Epithelial cell of prostate (primary cell): Measurements from ENCODE around the gene RAET1E.
"Not testable (repeated sequence)": the region's sequence is repeated elsewhere in the genome, so short reads cannot be mapped to it uniquely, and the experiment has no call there.

ENCODE experiments used
- DNase-seq: peaks from one replicate; pipeline ENCODE4 v3.0.0-alpha.2; 2011; ENCODE audit warnings: low read depth, low spot score
- H3K27ac ChIP-seq: fragments of 450-650 bp; 2 replicates; pipeline ENCODE4 v1.5.1; 2017; ENCODE audit warnings: mild to moderate bottlenecking

Gene RAET1E

GRCh38 chr6:149895833-149896271, 2.1 kb downstream of the RAET1E start:
- peak overlapping the region; percentile 86 for H3K27ac ChIP-seq
- no peak for DNase-seq

- H3K27ac ChIP-seq = peak overlapping the region; percentile 86
These were observed 2.8 kb downstream of the RAET1E start for GRCh38 chr6:149895048-149895590.

GRCh38 chr6:149891864-149892263, 6.0 kb downstream of the RAET1E start:
- not testable (repeated sequence) for DNase-seq
- H3K27ac ChIP-seq = peak overlapping the region; percentile 98

More at GRCh38 chr6:149895048-149895590, 2.8 kb downstream of the RAET1E start:
- DNase-seq = no peak

GRCh38 chr6:149891259-149891658, 6.7 kb downstream of the RAET1E start:
- peak overlapping the region; percentile 98 for H3K27ac ChIP-seq
- peak; percentile 93 for DNase-seq

- peak; percentile 90 for DNase-seq
- H3K27ac ChIP-seq = peak overlapping the region; percentile 98
These were observed 7.3 kb downstream of the RAET1E start for GRCh38 chr6:149890629-149891045.

GRCh38 chr6:149889326-149889725, 8.6 kb downstream of the RAET1E start:
- DNase-seq = no peak
- H3K27ac ChIP-seq = peak overlapping the region; percentile 98

- peak overlapping the region; percentile 98 for H3K27ac ChIP-seq
- DNase-seq = peak; percentile 79
These were observed 9.3 kb downstream of the RAET1E start for GRCh38 chr6:149888659-149889058.

GRCh38 chr6:149888093-149888492, 9.8 kb downstream of the RAET1E start:
- DNase-seq = no peak
- H3K27ac ChIP-seq = peak overlapping the region; percentile 98

GRCh38 chr6:149887343-149887742, 10.6 kb downstream of the RAET1E start:
- peak overlapping the region; percentile 98 for H3K27ac ChIP-seq
- peak; percentile 92 for DNase-seq

GRCh38 chr6:149885888-149886287, 12.0 kb downstream of the RAET1E start:
- H3K27ac ChIP-seq = peak overlapping the region; percentile 98
- no peak for DNase-seq

GRCh38 chr6:149884617-149885016, 13.3 kb downstream of the RAET1E start:
- H3K27ac ChIP-seq = no peak overlapping the region
- DNase-seq = no peak

GRCh38 chr6:149884215-149884614, 13.7 kb downstream of the RAET1E start:
- no peak overlapping the region for H3K27ac ChIP-seq

GRCh38 chr6:149881860-149882259, 16.1 kb downstream of the RAET1E start:
- no peak overlapping the region for H3K27ac ChIP-seq
- DNase-seq = no peak

More at GRCh38 chr6:149884215-149884614, 13.7 kb downstream of the RAET1E start:
- no peak for DNase-seq

GRCh38 chr6:149881066-149881766, 16.7 kb downstream of the RAET1E start:
- no peak overlapping the region for H3K27ac ChIP-seq
- no peak for DNase-seq

- no peak overlapping the region for H3K27ac ChIP-seq
- DNase-seq = no peak
These were observed 20.3 kb downstream of the RAET1E start for GRCh38 chr6:149877659-149878058.

- H3K27ac ChIP-seq = no peak overlapping the region
- no peak for DNase-seq
These were observed 21.5 kb downstream of the RAET1E start for GRCh38 chr6:149876241-149876933.

- DNase-seq = no peak
- no peak overlapping the region for H3K27ac ChIP-seq
These were observed 25.7 kb downstream of the RAET1E start for GRCh38 chr6:149872233-149872632.

- no peak for DNase-seq
- H3K27ac ChIP-seq = no peak overlapping the region
These were observed 26.7 kb downstream of the RAET1E start for GRCh38 chr6:149871182-149871581.

- no peak overlapping the region for H3K27ac ChIP-seq
- DNase-seq = no peak
These were observed 28.5 kb downstream of the RAET1E start for GRCh38 chr6:149869275-149869892.

GRCh38 chr6:149867876-149868640, 29.9 kb downstream of the RAET1E start:
- peak overlapping the region; percentile 53 for H3K27ac ChIP-seq
- DNase-seq = no peak
